DMS53 (cell line): ENCODE data around the gene CTSL.

ENCODE experiments used
- DNase-seq: peaks from one replicate; lab custom pipeline; 2025; lab: John Stamatoyannopoulos, UW

The CTSL gene

DNA sequence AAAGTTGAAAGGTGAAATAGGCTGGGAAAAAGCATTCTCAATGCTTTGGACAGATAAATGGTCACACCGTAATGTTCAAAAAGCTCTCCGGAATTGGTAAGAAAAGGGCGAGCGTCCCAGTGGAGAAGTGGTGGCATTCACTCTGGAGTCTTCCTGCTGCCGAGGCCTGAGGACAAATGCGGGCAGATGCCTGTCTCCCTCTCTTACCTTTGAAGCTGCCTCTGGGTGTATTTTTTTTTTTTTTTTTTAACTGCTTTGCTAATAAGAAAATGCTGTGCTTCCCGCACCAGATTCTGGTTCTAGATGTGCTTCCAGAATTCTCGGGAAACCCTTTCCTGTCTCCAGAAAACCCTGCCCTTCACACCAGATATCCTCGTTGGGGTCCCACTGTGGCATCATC lies 24.4 kb upstream of the CTSL start:
- no peak for DNase-seq

- DNase-seq, result no peak
Measured at GRCh38 chr9:87701931-87702421, 23.9 kb upstream of the CTSL start.

DNA sequence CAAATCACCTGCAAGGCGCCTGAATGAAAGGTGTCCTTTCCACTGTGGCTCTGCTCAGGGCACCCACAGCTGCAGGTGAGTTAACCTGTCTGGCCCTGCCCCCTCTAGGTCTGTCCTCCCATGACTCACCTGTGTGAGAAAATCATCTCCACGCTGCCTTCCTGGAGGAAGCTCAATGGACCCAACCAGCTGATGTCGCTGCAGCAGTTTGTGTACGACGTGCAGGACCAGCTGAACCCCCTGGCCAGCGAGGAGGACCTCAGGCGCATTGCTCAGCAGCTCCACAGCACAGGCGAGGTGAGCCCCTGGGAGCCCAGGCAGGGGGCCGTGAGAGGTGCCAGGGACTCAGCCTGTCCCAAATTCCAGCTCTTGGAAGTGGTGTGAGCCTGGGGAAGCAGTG lies 23.0 kb upstream of the CTSL start:
- DNase-seq, result no peak

- no peak for DNase-seq
Measured at GRCh38 chr9:87703636-87704276, 22.2 kb upstream of the CTSL start.

DNA sequence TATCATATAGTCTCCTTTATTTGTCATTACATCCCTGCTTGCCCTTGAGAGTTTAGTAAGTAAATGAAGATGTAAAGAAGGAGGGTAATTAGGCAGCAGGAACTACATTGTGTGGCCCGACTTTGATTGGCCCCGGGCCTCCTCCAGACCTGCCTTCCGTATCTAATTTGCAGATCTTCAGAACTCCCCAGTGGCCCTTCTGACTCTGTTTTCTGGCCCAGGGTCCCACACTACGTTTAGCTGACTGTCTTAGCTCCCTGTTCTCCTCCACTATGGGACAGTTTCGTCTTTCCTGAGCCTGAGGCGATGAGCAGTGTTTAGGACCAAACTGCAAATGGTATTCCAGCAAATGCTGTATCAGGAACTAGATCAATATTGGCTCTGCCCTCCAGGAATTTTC lies 21.6 kb upstream of the CTSL start:
- no peak for DNase-seq

DNA sequence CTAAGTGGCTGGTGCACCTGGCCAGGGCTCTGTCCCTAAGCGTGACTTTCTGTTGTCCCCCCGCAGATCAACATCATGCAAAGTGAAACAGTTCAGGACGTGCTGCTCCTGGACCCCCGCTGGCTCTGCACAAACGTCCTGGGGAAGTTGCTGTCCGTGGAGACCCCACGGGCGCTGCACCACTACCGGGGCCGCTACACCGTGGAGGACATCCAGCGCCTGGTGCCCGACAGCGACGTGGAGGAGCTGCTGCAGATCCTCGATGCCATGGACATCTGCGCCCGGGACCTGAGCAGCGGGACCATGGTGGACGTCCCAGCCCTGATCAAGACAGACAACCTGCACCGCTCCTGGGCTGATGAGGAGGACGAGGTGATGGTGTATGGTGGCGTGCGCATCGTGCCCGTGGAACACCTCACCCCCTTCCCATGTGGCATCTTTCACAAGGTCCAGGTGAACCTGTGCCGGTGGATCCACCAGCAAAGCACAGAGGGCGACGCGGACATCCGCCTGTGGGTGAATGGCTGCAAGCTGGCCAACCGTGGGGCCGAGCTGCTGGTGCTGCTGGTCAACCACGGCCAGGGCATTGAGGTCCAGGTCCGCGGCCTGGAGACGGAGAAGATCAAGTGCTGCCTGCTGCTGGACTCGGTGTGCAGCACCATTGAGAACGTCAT lies 19.7 kb upstream of the CTSL start:
- no peak for DNase-seq

DNA sequence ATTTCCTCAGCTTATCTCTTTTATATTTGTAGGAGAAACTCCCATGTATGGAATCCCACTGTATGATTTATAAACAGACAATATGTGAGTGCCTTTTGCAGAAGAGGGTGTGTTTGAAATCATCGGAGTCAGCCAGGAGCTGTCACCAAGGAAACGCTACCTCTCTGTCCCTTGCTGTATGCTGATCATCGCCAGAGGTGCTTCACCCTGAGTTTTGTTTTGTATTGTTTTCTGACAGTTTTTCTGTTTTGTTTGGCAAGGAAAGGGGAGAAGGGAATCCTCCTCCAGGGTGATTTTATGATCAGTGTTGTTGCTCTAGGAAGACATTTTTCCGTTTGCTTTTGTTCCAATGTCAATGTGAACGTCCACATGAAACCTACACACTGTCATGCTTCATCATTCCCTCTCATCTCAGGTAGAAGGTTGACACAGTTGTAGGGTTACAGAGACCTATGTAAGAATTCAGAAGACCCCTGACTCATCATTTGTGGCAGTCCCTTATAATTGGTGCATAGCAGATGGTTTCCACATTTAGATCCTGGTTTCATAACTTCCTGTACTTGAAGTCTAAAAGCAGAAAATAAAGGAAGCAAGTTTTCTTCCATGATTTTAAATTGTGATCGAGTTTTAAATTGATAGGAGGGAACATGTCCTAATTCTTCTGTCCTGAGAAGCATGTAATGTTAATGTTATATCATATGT lies 18.0 kb upstream of the CTSL start:
- DNase-seq, result no peak

DNA sequence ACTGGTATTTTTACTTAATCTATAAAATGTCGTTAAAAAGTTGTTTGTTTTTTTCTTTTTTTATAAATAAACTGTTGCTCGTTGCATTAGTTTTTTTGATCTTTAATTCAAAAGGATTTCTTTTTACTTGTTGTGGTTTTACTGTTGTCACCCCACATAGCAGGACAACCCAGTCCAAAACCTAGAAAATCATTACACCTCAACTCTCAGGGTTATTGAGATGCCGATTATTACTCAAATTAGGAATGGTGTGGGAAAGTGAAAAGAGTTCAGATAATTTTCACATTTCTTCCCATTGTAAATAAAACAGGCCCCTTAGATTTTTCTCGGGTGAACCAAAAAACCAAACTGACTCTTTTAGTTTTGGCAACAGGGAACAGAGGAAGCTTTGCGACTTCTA lies 17.4 kb upstream of the CTSL start:
- DNase-seq, result no peak

GRCh38 chr9:87708986-87709728 lies 16.8 kb upstream of the CTSL start:
- no peak for DNase-seq

GRCh38 chr9:87710443-87710842 lies 15.5 kb upstream of the CTSL start:
- DNase-seq, result no peak

- DNase-seq, result no peak
Measured at GRCh38 chr9:87711857-87712800, 13.8 kb upstream of the CTSL start.

GRCh38 chr9:87712801-87713277 lies 13.1 kb upstream of the CTSL start:
- no peak for DNase-seq

- peak; percentile 33 for DNase-seq
Measured at GRCh38 chr9:87713278-87713987, 12.5 kb upstream of the CTSL start.

DNA sequence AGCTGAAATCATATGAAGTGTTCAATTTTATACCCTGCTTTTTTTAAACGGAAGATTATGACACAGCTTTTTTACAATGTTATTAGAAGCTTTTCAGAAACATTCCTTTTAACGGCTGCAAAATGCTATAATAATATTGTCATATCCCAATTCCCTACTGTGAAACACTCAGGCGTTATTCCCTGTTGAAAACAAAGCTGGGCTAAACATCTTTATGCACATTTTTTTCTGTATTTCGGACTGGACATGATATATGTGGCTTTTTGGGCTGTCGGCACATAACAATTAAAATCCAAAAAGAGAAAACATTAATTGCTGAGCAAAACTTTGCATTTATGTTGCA lies 12.0 kb upstream of the CTSL start:
- no peak for DNase-seq

DNA sequence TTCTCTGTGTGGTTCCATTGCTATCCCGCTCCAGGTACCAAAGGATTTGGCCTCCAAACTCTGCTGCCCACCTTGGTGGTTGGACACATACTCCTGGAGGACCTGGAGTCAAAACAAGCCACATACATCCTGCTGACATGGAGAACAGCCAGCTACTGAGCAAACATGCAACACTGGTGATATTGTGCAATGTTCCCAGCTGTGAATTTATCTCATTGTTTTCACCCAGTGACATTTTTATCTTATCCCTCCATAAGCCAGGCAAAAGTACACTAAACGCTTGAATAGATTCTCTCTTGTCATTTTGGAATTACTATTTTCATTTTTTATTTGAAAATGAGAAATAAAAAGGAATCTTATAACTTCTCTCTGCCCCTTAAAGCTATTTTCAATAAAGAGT lies 11.1 kb upstream of the CTSL start:
- peak; percentile 22 for DNase-seq

DNA sequence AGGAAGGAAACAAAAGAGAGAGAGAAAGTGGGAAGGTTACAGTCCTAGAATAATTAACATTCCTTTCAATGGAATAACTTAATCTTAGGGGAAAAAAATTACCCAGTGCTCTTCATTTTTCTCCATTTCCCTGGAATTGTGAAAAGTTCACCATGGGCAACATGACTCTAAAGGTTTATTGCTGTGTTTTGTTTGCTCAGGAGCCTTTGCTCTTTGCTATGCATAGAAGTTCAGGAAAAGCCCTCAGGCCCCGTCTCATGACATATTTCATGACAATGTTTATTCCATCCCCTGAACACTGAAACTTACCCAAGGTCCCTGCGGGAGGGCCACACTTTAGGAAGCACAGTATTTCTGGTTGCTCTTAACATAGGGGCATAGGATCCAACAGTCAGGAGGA lies 9.8 kb upstream of the CTSL start:
- DNase-seq, result no peak

DNA sequence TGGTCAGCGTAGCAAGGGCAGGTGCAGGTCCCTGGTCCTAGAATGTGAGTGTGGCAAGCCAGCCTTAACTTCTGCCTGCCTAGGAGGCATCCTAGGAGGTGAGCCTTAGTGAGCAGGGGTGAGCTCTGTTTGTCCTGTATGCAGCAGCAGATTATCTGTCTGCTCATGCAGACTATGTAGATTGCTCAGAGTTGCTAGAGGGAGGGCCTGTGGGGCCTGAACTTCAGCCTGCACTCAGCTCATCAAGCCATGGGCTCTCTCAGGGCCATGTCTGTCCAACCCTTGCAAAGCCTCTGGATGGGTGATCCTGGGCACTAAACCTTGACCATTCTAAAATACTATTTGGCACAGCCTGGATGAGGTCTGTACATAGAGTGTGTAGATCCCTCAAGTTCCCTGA lies 8.5 kb upstream of the CTSL start:
- DNase-seq, result no peak

- DNase-seq, result no peak
Measured at GRCh38 chr9:87718231-87718630, 7.7 kb upstream of the CTSL start.

- no peak for DNase-seq
Measured at GRCh38 chr9:87718852-87719612, 6.9 kb upstream of the CTSL start.

GRCh38 chr9:87720173-87720572 lies 5.7 kb upstream of the CTSL start:
- no peak for DNase-seq
